WI38 (cell line): ENCODE results near the gene FMO3.

Experiments used
- H3K4me3 ChIP-seq: 2 replicates; pipeline ENCODE4 v1.5.1; 2011; ENCODE audit warnings: low read depth, mild to moderate bottlenecking, control low read depth, low read length
- TF ChIP-seq, protein P1 (sequence below): IDR thresholded peaks from 2 replicates; pipeline ENCODE4 v1.5.1; 2012; ENCODE audit warnings: low read depth, mild to moderate bottlenecking, control low read depth, low read length

Gene FMO3

DNA sequence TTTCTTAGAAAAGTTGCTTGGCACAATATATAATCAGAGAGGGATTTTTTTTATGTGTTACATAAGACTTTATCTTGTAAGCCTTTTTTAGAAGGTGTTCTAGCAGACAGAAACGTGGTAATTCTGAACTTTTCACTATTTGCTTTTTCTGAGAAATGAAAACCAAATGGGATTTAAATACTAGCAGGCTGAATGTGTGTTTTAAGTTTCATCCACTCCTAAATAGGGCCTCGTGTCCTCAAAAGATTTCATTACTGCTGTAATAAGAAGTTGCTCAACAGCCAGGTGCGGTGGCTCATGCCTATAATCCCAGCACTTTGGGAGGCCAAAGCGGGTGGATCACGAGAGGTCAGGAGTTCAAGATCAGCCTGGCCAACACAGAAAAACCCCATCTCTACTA is 49.7 kb downstream of the FMO3 start:
- TF ChIP-seq, protein P1, sequence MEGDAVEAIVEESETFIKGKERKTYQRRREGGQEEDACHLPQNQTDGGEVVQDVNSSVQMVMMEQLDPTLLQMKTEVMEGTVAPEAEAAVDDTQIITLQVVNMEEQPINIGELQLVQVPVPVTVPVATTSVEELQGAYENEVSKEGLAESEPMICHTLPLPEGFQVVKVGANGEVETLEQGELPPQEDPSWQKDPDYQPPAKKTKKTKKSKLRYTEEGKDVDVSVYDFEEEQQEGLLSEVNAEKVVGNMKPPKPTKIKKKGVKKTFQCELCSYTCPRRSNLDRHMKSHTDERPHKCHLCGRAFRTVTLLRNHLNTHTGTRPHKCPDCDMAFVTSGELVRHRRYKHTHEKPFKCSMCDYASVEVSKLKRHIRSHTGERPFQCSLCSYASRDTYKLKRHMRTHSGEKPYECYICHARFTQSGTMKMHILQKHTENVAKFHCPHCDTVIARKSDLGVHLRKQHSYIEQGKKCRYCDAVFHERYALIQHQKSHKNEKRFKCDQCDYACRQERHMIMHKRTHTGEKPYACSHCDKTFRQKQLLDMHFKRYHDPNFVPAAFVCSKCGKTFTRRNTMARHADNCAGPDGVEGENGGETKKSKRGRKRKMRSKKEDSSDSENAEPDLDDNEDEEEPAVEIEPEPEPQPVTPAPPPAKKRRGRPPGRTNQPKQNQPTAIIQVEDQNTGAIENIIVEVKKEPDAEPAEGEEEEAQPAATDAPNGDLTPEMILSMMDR = no peak
- H3K4me3 ChIP-seq = no peak overlapping the region

DNA sequence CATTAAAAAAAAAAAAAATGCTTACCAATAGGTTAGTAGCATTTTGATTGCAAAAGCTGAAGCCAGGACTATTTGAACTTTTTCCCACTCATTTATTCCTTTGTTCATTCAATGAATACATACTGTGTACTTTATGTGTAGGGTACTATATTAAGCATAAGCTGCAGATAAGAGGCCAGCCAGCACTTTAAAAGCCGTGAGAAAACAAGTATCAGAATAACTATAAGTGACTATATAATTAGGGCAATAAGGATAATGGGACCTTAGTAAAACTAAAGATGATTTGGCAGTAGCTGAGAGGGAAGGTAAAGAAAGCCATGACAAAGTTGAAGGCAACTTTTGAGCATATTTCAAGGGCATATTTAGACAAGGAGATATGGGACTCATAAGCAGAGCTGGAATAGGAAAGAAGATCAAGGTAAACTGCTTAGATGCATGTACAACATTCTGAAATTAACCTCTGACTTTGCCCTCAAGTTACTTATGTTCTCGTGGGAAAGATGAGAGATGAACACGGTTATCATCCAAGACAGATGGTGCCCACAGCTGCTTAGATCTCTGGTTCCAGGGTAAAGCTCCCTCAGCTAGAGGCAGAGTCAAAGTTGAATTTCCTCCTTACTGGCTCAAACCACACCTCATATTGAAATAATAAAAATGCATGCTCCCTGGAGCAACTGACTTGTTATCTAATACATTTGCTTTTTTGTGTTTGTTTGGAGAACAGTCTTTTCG is 50.4 kb downstream of the FMO3 start:
- H3K4me3 ChIP-seq = no peak overlapping the region
- TF ChIP-seq, protein P1 = no peak

DNA sequence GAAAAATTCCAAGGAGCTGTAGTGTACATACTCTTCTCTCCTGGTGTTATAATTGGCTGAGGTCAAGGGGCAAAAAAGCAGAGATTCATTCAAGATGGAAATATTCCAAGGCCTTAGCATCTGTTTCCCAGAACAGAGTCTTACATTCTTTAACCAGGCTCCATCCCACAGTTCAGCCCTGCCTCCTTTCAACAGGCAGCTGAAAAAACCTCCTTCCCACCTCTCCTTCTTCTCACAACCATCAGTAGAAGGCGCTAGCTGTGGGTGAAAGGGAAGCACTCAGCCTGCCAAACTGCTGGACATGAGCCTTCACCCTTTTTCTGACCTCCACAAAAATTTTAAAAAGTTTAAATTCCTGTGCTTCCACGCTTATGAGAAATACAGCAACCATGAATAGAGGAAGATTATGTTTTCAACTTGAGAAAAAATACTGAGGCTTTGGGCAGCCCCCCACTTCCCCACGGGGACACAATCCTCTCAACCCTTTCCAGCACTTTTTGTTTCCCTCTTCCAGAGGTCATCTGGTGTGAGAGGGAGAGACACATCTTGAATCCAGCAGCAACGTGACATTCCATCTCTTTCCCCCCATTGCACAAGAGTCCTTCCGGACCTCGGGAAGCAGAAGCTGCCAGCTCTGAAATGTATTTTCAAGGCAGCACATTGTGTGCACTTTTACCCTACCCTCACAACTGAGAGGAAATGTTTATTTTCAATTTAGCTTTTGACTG is 51.1 kb downstream of the FMO3 start:
- H3K4me3 ChIP-seq = no peak overlapping the region
- TF ChIP-seq, protein P1 = no peak

DNA sequence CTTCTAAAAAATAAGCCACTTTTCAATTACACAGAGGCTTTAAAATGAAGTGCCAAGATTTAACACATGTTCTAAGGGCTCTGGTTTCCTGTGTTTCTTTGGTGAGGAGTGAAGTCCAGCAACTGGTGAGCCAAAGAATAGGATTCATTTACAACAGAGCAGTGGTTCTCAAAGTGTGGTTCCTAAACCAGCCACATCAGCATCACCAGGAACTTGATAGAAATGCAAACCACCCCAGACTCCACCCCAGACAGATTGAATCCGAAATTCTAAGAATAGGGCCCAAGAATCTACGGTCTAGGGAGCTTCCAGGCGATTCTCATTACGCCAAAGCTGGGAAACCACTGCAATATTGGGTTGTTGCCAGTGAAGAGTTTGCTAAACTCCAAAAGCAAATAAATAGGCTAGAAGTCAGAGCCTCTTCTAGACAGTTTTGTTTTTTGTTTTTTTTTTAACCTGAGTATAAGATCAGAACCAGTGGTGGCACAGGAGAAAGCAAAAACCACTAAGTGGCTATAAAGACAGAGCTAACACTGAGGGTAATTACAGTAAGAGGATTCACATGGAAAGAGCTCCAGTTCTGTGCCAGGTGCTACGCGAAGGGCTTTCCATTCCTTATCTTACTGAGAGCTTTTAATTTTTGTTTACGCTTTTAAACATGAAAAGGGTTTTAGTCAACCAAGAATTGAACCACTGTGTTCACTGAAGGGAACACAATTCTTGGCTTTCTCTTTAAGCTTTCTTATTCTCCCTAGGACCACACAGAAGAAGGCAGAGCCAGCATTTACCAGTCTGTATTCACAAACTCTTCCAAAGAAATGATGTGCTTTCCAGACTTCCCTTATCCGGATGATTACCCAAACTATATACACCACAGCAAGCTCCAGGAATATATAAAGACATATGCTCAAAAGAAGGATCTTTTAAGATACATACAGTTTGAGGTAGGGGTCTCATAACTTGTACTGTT is 52.0 kb downstream of the FMO3 start:
- H3K4me3 ChIP-seq = no peak overlapping the region
- TF ChIP-seq, protein P1 = no peak

DNA sequence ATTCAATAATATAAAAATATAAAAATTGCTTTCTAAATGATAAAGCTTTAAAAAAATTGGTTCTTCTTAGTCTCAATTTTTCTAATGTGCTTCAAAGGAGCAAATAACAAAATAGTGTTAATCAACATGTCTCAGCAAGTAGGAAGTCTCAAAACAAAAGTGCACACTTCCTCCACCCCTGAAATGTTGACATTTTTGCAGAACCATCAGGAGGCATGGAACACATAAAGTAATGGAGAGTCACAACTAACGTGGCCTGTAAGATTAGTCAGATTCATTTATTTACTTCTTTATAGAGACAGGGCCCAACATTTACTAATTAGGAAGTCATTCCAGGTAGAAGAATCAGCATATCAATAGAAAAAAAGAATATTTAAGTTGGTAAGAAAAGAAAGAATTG is 59.5 kb downstream of the FMO3 start:
- TF ChIP-seq, protein P1 = no peak
- no peak overlapping the region for H3K4me3 ChIP-seq

DNA sequence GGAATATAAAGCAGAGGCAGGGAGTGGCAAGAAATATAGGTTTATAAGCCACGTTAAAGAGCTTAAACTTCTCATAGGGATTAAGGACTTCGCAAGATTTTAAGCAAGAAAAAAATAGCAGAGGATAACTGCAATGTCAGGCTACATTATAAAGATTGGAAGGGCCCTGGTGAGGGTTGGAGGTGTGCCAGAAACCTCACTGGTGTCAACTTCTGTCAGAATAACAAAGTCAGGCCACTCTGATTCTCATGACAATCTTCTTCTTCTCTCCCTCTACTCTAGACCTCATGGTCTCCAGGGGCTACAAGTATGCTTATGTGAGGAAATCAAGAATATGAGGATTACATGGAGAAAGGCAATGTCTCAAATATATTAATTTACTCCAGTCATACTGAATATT is 61.8 kb downstream of the FMO3 start:
- TF ChIP-seq, protein P1 = no peak
- H3K4me3 ChIP-seq = no peak overlapping the region
